Aorta (tissue), 5 donors: ENCODE data around the gene PID1. TPM values are rescaled to one million over a fixed set of nuclear protein-coding genes. Genes with fewer than 3 reads are reported as not detected.

Experiments used
- ATAC-seq: fragments of 200-7000 bp; cut with Tn5 transposase; one replicate; pipeline ENCODE4 v1.9.1; 2022; ENCODE audit warnings: moderate library complexity; ENCODE audit not compliant: low FRiP score
- DNase-seq, 2 donors: peaks; one replicate each; pipeline ENCODE4 v3.0.0-alpha.2; 2020
- H3K27ac ChIP-seq, 2 donors: one replicate each; pipeline ENCODE4 v1.5.1; 2013; ENCODE audit warnings: low read length in 2 of 2, mild to moderate bottlenecking in 2 of 2, moderate library complexity in 2 of 2, control low read depth in 1 of 2, inconsistent platforms in 1 of 2, low read depth in 1 of 2
- H3K27me3 ChIP-seq, 2 donors: one replicate each; pipeline ENCODE4 v1.6.1; 2013; ENCODE audit warnings: control low read depth in 1 of 2, low read length in 1 of 2, mild to moderate bottlenecking in 1 of 2, moderate library complexity in 1 of 2; ENCODE audit not compliant: insufficient read depth in 2 of 2, control insufficient read depth in 1 of 2
- H3K36me3 ChIP-seq, 2 donors: one replicate each; pipeline ENCODE4 v1.6.1; 2013; ENCODE audit warnings: control low read depth in 1 of 2, low read length in 1 of 2, mild to moderate bottlenecking in 1 of 2; ENCODE audit not compliant: insufficient read depth in 2 of 2, control insufficient read depth in 1 of 2
- H3K4me1 ChIP-seq, 2 donors: one replicate each; pipeline ENCODE4 v1.6.1; 2013; ENCODE audit warnings: low read length in 2 of 2, control low read depth in 1 of 2, mild to moderate bottlenecking in 1 of 2, moderate library complexity in 1 of 2; ENCODE audit not compliant: insufficient read depth in 2 of 2, control insufficient read depth in 1 of 2
- H3K4me3 ChIP-seq, 2 donors: one replicate each; pipeline ENCODE4 v1.5.1; 2013; ENCODE audit warnings: low read length in 2 of 2, control low read depth in 1 of 2, mild to moderate bottlenecking in 1 of 2
- H3K9me3 ChIP-seq: one replicate; pipeline ENCODE4 v1.6.1; 2013; ENCODE audit warnings: mild to moderate bottlenecking, low read length; ENCODE audit not compliant: control insufficient read depth
- WGBS, 2 donors: extraction: QIAGEN DNeasy Blood & Tissue Kit; methylation state at CpG; one replicate each; pipeline ENCODE4 v1.1.7; 2013; 5-methylcytosine and 5-hydroxymethylcytosine counted together
- intact Hi-C, 2 donors: fragments of 100-400 bp; cut with DNase I; formaldehyde crosslinking; loops; one replicate each; pipeline versions ENCODE4 v1.14.2 to v1.15.0; 2022
- polyA plus RNA-seq, 2 donors: library from polyadenylated mRNA; stranded (reverse); fragments of 200-250 nt; gene quantifications; one replicate each; pipeline ENCODE4 v1.2.3, GENCODE V29; 2013
- total RNA-seq, 2 donors: library from RNA; stranded (reverse); fragmentation: NEBNext Ultra II Directional; extraction: Animal tissue kit (Norgen Biotek cat#: 25700); gene quantifications; one replicate each; pipeline ENCODE4 v1.2.1, GENCODE V29; 2021
- donor health status: healthy with polysubstance abuse.
- donor health status: Bipolar disorder and iron deficiency.
- donor health status: DM: no; HTN: no; CAD: no.
- donor health status: DM: no; HTN: no; CAD: no.
- donor health status: DM: yes; HTN: yes; CAD: no.

PID1 gene
- total and polyA plus RNA-seq, 4 donors: 44.8 to 88.6 (median 66.9) TPM

DNA sequence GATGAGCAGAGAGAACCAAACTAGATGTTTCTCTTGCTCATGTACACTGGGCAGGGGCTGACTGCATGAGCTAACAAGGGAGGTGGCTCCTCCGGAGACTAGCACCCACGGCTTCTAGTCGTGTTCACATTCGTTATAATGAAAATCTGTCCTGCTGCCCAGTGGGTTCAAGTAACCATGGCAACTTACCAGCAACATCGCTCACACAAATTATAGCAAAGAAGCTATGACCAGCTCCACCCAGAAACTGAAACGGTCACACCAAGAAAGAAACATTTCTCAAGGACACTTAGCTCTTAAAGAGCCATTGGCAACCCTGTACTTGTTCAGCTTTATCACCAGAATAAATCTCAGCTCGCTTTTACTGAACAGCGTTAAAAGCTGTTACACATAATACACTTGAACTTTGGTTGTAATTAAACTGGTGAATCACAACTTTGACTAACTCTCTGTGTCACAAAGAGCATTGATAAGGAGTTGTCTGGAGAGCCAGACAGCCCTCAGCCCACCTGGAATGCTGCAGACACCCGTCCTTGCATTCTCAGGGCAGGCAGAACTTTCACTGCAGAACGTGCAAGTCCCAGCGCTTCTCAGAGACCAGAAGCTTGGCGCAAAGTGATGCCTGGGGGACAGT, 141.2 kb downstream of the PID1 start:
- Histone ChIP-seq H3K4me3 (no peak overlapping the region), H3K4me1 (peaks cover 0 to 8% of the 10 kb centered on the region in 2 donors), H3K27ac (peak overlapping the region in 1 of 2 donors; percentile 32), H3K36me3 (no peaks in the 10 kb centered on the region), H3K27me3 (no peaks in the 10 kb centered on the region), H3K9me3 (no peaks in the 10 kb centered on the region)
- ATAC-seq (peak; percentile 24), DNase-seq (peak; percentile 46 to 71)
- WGBS, 2 donors: 28 to 34% methylated on average over 12 of the region's 12 CpGs
- intact Hi-C loops: loop anchor here (5.0 to 10.0 kb wide), 2 partner anchors 285 to 457 kb away; no protein-coding TSS in a partner anchor

DNA sequence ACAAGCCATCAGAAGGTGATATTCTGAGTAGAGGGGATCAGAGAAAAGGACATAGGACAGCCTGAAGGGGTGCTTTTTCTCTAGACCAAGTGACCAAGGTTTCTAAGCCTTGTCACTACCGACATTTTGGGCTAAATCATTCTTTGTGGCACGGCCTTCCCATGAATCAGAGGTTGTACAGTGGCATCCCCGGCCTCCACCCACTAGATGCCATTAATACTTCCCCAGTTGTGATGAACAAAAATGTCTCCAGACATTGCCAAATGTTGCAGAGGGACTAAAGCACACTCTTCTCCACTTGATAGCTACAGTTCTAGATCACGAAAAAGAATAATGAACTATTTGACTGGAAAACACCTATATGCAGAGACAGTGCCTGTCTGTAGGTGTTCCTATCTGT, 143.6 kb downstream of the PID1 start:
- WGBS, 2 donors: 76 to 80% methylated on average over 4 of the region's 4 CpGs
- DNase-seq (no peak), ATAC-seq (no peak)
- no peaks in the 10 kb centered on the region for H3K36me3 ChIP-seq
- no peaks in the 10 kb centered on the region for H3K27me3 ChIP-seq
- no peaks in the 10 kb centered on the region for H3K9me3 ChIP-seq
- intact Hi-C loops: no loop called here
- no peak overlapping the region for H3K27ac ChIP-seq
- H3K4me3 ChIP-seq: no peak overlapping the region
- peaks cover 0 to 8% of the 10 kb centered on the region in 2 donors for H3K4me1 ChIP-seq

DNA sequence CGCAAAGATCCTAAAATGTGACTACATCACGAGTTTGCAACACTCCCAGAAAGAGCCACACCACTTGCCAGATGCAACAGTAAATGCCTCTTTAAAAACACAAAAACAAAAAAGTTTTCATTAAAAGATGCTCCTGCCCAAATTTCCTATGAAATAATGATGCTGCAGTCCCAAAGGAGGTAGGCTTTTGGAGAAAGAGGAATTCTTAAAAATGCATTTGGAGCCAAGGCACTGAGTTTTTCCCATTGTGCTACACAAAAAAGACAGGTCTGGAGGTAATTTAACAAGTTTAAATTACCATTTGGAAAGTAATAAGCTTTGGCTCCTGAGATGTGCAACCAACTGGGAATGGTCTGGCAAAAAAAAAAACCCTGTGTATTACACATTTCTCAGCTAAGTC, 145.0 kb downstream of the PID1 start:
- DNase-seq (no peak), ATAC-seq (no peak)
- intact Hi-C loops: no loop called here
- WGBS, 2 donors: 77 to 78% methylated on average over 2 of the region's 2 CpGs
- Histone ChIP-seq H3K4me1 (peaks cover 0 to 5% of the 10 kb centered on the region in 2 donors), H3K27ac (no peak overlapping the region), H3K9me3 (no peaks in the 10 kb centered on the region), H3K36me3 (no peaks in the 10 kb centered on the region), H3K4me3 (no peak overlapping the region), H3K27me3 (no peaks in the 10 kb centered on the region)

DNA sequence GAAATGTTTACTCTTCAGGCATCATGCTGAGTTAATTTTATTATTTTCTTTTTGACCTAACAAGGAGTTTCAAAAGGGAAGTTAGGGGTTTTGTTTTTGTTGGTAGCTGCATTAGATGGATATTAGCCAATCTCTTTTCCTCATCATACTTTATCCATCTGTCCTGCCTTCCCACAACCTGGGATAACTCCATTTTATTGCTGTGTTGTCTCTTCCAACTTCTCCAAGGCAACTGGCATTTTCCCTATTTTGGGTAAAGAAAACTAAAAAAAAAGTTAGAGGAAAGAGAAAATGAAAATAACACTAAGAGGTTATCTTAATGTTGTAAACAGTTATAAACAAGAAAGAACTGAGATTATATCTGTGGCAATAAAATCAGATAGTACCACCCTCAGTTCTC, 147.0 kb downstream of the PID1 start:
- no peak overlapping the region for H3K4me3 ChIP-seq
- ATAC-seq (no peak), DNase-seq (no peak)
- H3K36me3 ChIP-seq: no peaks in the 10 kb centered on the region
- H3K9me3 ChIP-seq: no peaks in the 10 kb centered on the region
- intact Hi-C loops: no loop called here
- H3K27ac ChIP-seq: no peak overlapping the region
- H3K27me3 ChIP-seq: no peaks in the 10 kb centered on the region
- no peaks in the 10 kb centered on the region for H3K4me1 ChIP-seq

DNA sequence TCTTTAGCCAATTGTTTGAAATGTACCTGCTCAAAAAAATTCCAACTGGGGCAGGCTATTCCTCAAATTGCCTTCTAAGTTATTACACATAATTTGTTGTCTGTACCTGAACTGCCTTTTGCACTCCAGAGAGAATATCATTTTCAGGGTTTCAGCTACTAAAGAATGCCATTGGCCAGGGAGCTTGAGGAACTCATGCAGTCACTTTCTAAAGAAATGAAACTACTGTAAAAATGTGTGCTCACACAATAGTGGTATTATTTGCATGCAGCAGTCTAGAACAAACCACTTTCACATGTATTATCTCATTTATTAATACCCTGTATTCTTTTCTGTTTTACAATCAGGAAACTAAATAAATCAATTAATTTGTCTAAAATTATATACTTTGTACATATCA, 152.2 kb downstream of the PID1 start:
- H3K36me3 ChIP-seq: no peaks in the 10 kb centered on the region
- H3K9me3 ChIP-seq: no peaks in the 10 kb centered on the region
- peaks cover 0 to 2% of the 10 kb centered on the region in 2 donors for H3K4me1 ChIP-seq
- no peaks in the 10 kb centered on the region for H3K27me3 ChIP-seq
- H3K27ac ChIP-seq: no peak overlapping the region
- ATAC-seq (no peak), DNase-seq (no peak)
- no peak overlapping the region for H3K4me3 ChIP-seq
- intact Hi-C loops: no loop called here

DNA sequence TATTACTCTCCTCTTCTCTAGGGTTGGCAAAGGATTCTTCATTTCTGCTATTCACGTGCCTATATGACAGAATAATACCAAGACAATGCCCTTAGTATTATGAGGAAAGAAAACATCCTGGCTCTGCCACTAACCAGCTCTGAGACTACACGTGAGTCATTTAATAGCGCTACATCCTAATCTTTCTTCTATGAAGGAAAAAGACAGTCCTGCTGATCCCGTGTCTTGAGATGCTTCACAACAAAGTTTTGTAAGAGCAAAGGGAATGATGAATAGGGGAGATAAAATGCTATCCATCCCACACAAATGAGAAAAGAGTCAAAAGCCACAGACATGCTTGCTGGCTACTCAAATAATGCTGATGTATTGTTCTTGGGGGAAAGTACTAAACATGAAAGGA, 152.8 kb downstream of the PID1 start:
- Histone ChIP-seq H3K27me3 (no peaks in the 10 kb centered on the region), H3K4me3 (no peak overlapping the region), H3K36me3 (no peaks in the 10 kb centered on the region), H3K4me1 (peaks cover 2% of the 10 kb centered on the region in 2 donors), H3K27ac (no peak overlapping the region), H3K9me3 (no peaks in the 10 kb centered on the region)
- 75 to 81% methylated on average over 4 of the region's 4 CpGs for WGBS, 2 donors
- intact Hi-C loops: no loop called here
- no peak for DNase-seq
- ATAC-seq: no peak

DNA sequence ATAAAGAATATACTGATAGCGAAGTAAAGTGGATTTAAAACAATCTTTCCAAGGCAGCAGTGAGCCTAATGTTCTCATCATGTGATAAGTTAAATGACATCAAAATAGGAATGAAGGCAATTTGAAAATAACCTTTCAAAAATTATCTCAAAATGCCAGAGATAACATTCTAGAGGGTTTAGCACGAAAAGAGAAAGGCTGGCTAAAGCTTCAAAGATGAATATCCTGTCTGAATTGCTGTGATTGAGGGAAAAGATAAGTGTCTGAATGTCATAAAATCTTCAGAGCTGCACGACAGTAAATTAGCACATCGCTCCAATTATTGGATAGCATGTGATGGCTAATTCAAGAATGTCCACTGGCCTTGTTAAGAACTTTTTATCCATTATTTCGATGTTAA, 159.3 kb downstream of the PID1 start:
- DNase-seq: no peak
- Histone ChIP-seq H3K36me3 (no peaks in the 10 kb centered on the region), H3K4me1 (peaks cover 2% of the 10 kb centered on the region in 2 donors), H3K27me3 (no peaks in the 10 kb centered on the region), H3K4me3 (no peak overlapping the region), H3K27ac (no peak overlapping the region), H3K9me3 (no peaks in the 10 kb centered on the region)
- no peak for ATAC-seq
- WGBS, 2 donors: 71 to 72% methylated on average over 5 of the region's 5 CpGs
- intact Hi-C loops: no loop called here

DNA sequence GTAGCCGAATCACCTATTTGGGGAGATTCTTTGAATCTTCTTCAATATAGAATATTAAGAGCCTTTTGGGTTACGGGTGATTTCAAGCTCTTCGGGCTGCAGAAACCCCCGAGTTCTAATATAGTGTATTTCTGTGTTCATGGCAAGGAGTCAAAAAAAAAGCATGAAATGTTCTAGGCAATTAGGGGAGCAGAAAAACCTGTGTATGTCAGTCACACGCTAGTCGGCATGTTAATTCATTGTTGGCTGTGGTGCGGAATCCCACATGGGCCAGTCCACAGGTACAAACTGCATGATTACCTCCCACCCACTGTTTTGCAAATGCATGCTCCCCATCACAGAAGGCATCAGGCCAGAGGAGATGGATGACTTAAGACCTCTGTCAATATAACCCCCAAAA, 161.9 kb downstream of the PID1 start:
- Histone ChIP-seq H3K36me3 (no peaks in the 10 kb centered on the region), H3K9me3 (no peaks in the 10 kb centered on the region), H3K4me3 (no peak overlapping the region), H3K4me1 (peaks cover 1 to 2% of the 10 kb centered on the region in 2 donors), H3K27me3 (no peaks in the 10 kb centered on the region), H3K27ac (no peak overlapping the region)
- DNase-seq (no peak), ATAC-seq (no peak)
- WGBS, 2 donors: 88 to 94% methylated on average over 7 of the region's 7 CpGs
- intact Hi-C loops: loop anchor here in 1 of 2 donors (10.0 kb wide), 1 partner anchor 714 kb away; no protein-coding TSS in a partner anchor

DNA sequence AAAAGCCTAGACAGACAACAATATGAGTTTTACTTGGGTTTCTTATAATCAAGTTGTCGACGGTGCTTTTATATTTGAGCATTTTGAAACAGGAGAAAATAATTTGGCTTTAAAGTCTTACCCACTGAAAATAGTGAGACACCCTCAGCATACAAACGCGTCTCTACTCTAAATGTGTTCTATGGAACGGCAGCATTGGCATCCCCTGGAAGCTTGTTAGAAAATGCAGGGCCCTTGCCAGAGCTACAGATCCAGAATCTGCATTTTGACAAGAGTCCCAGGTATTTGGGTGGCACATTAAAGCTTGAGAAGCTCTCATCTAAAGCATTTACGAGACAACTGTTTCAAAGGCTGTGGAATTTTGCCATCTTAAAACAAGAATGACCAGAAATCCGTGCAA, 163.5 kb downstream of the PID1 start:
- no peak for ATAC-seq
- 77 to 84% methylated on average over 7 of the region's 7 CpGs for WGBS, 2 donors

More for the DNA sequence above, 163.5 kb downstream of the PID1 start:
- DNase-seq: no peak
- Histone ChIP-seq H3K9me3 (no peaks in the 10 kb centered on the region), H3K27me3 (no peaks in the 10 kb centered on the region), H3K4me3 (no peak overlapping the region), H3K36me3 (no peaks in the 10 kb centered on the region), H3K4me1 (peaks cover 0 to 1% of the 10 kb centered on the region in 2 donors), H3K27ac (no peak overlapping the region)
- intact Hi-C loops: loop anchor here in 1 of 2 donors (10.0 kb wide), 1 partner anchor 713 kb away; no protein-coding TSS in a partner anchor
